ENCODE results near the gene EIF1.
"Not testable (repeated sequence)": the region's sequence is repeated elsewhere in the genome, so short reads cannot be mapped to it uniquely, and the experiment has no call there.

EIF1 gene

DNA sequence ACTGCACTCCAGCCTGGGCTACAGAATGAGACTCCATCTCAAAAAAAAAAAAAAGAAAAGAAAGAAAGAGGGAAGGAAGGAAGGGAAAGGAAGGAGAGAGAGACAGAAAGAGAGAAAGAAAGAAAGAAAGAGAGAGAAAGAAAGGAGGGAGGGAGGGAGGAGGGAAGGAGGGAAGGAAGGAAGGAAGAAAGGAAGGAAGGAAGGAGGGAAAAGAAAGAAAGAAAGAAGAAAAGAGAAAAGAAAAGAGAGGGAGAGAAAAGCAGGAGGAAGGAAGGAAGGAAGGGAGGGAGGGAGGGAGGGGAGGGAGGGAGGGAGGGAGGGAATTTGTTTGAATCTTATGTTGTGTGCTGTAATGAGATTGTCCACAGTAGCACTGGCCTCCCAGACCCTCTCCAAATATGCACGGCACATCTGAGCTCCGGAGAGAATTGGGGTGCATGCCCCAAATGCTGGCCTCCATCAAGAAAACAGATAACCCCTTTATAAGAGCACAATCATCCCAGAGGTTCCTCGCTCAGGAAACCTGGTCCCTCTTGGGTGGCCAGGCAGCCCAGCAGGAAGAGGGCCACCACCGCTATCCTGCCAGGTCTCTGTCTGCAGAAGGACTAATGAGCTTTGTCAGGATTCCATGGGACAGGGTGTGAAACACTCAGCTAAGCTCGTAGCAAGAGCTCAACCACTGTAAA, 8.8 kb upstream of the EIF1 start:
- no peak for DNase-seq

- DNase-seq, result no peak
Measured at GRCh38 chr17:41680426-41681040, 8.2 kb upstream of the EIF1 start.

GRCh38 chr17:41681776-41682175, 6.9 kb upstream of the EIF1 start:
- DNase-seq, result no peak

GRCh38 chr17:41682631-41683030, 6.1 kb upstream of the EIF1 start:
- no peak for DNase-seq

- DNase-seq, result no peak
Measured at GRCh38 chr17:41683441-41684007, 5.2 kb upstream of the EIF1 start.

- no peak for DNase-seq
Measured at GRCh38 chr17:41684035-41684434, 4.7 kb upstream of the EIF1 start.

DNA sequence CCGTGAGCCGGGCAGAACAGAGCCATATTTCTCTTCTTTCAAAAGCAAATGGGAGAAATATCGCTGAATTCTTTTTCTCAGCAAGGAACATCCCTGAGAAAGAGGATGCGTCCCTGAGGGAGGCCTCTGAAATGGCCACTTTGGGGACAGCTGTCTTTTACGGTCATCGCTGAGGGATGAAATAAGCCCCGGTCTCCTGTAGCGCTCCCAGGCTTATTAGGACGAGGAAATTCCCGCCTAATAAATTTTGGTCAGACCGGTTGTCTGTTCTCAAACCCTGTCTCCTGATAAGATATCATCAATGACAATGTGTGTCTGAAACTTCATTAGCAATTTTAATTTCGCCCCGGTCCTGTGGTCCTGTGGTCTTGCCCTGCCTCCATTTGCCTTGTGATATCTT, 2.9 kb upstream of the EIF1 start:
- DNase-seq, result not testable (repeated sequence)

DNA sequence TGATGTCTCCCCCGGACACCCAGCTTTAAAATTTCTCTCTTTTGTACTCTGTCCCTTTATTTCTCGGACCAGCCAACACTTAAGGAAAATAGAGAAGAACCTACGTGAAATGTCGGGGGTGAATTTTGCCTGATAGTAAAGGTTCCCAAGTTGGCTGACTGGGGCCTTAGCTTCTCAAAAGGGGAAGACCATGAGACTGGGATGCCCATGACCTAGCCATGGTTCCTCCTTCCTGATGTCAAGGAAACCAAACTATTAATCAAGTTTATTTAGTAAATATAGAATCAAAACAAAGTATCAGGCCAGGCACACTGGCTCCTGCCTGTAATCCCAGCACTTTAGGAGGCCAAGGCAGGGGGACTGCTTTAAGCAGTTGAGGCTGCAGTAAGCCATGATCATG, 2.4 kb upstream of the EIF1 start:
- no peak for DNase-seq

- peak; percentile 97 for DNase-seq
Measured at GRCh38 chr17:41687828-41688640, 651 bp upstream of the EIF1 start.

GRCh38 chr17:41689497-41690299, 1.0 kb downstream of the EIF1 start:
- DNase-seq, result peak; percentile 68

- no peak for DNase-seq
Measured at GRCh38 chr17:41690497-41690896, 1.8 kb downstream of the EIF1 start.

DNA sequence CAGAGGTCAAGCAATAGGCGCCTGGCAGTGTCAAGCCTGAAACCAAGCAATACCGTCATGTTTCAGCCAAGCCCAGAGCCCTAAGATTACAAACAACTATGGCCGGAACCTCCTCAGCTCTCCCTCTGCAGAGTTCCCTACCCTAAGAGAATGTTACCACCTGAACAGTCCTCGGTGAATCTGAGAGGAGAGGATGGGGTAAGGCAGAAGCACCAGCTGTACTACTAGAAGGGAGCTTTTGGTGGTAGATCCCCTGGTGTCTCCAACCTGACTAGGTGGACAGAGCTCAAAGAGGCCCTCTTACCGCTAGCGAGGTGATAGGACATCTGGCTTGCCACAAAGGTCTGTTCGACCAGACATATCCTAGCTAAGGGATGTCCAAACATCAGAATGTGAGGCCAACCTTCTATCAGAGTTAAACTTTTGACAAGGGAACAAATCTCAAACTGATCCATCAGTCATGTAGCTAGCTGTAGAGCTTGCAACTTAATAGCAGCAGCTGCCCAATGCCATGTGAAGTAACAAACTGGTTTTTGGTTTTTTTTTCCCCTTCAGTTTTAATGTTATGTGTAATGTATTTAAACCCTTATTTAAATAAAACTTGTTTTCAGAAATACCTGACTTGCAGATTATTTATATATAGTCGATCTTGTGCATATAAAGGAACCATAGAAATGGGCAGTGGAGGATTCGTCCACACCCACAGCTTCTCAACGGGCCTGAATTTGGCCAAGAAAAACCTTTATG, 2.5 kb downstream of the EIF1 start:
- DNase-seq, result no peak

DNA sequence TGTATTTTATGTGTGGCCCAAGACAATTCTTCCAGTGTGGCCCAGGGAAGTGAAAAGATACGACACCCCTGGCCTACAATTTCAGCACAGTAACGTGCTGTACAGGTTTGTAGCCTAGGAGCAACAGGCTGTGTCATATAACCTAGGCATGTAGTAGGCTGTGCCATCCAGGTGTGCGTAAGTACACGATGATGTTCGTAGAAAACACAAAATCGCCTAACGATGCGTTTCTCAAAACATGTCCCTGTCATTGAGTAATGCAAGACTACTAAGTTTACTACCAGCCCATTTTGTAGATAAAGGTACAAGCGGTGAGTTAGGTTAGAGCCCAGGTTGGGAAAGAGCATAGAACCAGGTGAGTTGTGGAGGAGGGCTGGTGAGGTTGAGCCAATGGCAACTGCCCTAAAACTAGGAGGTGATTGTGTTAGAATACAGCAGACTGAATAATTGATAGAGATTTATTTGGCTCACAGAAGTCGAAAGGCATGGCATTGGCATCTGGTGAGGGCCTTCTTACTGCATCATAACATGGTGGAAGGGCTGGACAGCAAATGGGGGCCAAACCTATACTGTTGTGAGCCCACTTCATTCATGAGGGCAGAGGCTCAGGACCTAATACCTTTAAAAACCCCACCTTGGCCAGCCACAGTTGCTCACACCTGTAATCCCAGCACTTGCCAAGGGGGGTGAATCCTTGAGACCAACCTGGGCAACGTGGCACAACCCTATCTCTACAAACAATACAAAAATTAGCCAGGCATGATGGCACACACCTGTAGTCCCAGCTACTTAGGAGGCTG, 4.2 kb downstream of the EIF1 start:
- no peak for DNase-seq

DNA sequence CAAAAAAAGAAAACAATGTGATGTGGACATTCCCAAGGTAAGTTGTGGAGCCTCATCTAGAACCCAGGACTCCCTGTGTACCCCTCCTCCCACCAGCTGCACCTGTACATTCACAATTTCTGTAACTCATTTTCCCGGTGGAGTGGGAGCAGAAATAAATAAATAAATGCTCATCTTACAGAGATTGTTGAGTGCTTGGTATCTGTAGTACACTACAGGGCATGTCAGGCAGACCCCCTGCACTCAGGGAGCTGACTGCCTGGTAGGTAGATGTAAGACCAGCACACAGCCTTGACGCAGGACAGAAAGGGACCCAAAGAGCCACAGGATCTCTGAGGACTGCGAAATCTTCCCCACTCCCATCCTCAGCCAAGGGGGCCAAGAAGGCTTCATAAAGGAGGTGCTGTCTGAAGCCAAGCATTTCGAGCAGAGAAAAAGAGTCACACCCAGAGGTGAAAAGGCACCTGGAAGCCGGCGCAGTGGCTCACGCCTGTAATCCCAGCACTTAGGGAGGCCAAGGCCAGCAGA, 6.5 kb downstream of the EIF1 start:
- no peak for DNase-seq

DNA sequence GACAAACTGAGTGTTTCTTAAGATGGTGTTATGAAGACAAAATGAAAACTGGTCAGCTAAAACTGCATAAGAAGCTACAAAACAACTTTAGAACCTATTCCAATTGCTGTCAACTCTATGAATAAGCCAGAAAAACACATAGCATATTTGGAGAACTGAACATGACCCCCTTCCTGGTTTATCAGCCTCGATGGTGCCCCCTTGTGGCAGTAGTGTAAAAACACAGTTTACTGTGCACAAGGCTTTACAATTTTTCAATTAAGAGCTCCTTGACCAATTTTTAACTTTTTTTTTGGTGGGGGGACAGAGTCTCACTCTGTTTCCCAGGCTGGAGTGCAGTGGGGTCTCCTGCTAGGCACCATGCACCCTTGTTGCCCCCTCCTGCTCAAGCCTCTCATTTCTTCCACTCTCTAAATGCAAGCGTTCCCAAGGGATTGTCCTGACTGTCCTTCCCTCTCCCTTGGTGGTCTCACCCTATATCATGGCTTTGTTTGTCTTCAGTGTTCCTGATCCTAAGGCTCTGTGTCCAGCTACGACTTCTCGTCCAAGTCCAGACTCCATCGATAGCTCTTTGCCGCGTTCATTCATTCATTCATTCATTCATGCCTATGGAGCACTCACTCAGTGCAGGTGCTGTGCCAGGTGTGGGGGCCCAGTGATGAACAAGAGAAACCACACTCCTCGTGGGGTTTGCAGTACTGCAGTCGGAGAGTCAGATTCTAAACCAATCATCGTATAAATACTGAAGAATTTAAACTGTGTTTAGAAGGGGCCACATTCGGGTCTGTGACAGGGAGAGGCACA, 7.5 kb downstream of the EIF1 start:
- DNase-seq, result peak; percentile 40

DNA sequence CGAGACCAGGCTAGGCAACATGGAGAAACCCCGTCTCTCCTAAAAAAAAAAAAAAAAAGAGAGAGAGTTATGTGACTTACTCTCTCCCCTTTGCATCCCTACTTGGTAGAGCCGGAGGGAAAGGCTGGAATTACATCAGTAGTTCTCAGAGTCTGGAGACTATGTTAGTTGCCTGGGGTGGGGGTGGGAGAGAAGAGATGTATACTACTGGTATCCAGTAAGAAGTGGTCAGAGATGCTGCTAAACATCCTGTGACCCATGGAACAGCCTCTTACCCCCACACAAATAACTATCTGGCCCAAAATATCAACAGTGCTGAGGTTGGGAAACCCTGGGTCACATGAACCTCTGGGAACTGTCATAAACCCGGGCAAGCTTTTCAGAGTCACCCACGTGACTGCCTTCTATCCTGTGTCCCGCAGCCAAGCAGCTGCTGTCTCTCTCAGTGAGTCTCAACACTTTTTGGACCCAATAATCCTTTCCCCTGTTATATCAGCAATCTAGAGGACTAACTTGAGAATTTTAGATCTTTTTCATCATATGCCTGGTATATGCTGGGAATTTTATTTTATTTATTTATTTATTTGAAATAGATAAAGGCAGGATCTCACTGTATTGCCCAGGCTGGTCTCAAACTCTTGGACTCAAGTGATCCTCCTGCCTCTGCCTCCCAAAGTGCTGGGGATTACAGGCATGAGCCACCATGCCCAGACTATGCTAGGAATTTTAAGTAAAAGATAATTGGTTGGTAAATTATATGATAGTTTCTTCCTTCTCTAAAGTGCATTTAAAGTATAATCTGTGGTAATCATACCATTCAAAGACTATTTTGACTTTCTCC, 8.7 kb downstream of the EIF1 start:
- no peak for DNase-seq

DNA sequence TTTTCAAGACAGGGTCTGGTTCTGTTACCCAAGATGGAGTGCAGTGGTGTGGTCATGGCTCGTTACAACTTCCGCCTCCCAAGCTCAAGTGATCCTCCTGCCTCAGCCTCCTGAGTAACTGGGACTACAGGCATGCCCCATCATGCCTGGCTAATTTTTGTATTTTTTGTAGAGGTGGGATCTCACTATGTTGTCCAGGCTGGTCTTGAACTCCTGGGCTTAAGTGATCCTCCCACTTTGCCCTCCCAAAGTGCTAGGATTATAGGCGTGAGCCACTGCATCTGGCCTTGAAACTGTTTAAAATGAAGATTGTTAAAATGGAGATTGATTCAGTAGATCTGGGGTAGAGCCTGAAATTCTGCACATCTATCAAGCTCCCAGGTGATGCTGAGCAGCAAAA, 12.2 kb downstream of the EIF1 start:
- DNase-seq, result not testable (repeated sequence)

- no peak for DNase-seq
Measured at GRCh38 chr17:41702712-41703111, 14.0 kb downstream of the EIF1 start.

Measured in KG1 (cell line).